ENCODE results near the gene ZBTB46. TPM values are rescaled to one million over a fixed set of nuclear protein-coding genes. Genes with fewer than 3 reads are reported as not detected.
"Not testable (repeated sequence)": the region's sequence is repeated elsewhere in the genome, so short reads cannot be mapped to it uniquely, and the experiment has no call there.

The ZBTB46 gene, protein sequence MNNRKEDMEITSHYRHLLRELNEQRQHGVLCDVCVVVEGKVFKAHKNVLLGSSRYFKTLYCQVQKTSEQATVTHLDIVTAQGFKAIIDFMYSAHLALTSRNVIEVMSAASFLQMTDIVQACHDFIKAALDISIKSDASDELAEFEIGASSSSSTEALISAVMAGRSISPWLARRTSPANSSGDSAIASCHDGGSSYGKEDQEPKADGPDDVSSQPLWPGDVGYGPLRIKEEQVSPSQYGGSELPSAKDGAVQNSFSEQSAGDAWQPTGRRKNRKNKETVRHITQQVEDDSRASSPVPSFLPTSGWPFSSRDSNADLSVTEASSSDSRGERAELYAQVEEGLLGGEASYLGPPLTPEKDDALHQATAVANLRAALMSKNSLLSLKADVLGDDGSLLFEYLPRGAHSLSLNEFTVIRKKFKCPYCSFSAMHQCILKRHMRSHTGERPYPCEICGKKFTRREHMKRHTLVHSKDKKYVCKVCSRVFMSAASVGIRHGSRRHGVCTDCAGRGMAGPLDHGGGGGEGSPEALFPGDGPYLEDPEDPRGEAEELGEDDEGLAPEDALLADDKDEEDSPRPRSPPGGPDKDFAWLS
- total RNA-seq = 10 to 100 TPM in 2 of 3 donors, 1 to 10 TPM in 1; 8.2 to 18.7 (median 10.7) TPM

GRCh38 chr20:63830841-63831588 lies at the start of gene ZBTB46:
ZBTB46 (minus strand) TSS chr20:63831264; CDS start chr20:63790757, 40,507 bp downstream.
- TF ChIP-seq CTCF (IDR thresholded peaks at IDR 0.05) (no peak), POLR2AphosphoS5 (IDR thresholded peaks at IDR 0.05) (no peak), POLR2A (IDR thresholded peaks at IDR 0.05) (no peak)
- no peaks in the 10 kb centered on the region for H3K36me3 ChIP-seq
- DNase-seq (ENCODE audit: low spot score in 2 of 2) = no peak
- intact Hi-C loops (cut with DNase I; ENCODE audit: low total_unique reads) = no loop called here
- peaks cover 8 to 16% of the 10 kb centered on the region in 2 donors for H3K4me1 ChIP-seq
- H3K27ac ChIP-seq = peak within 1 kb of the TSS; percentile 55 to 87
- H3K4me3 ChIP-seq = peak within 1 kb of the TSS; percentile 63 to 98 (median 83)
- no peaks in the 10 kb centered on the region for H3K27me3 ChIP-seq
- H3K9me3 ChIP-seq = no peaks in the 10 kb centered on the region

DNA sequence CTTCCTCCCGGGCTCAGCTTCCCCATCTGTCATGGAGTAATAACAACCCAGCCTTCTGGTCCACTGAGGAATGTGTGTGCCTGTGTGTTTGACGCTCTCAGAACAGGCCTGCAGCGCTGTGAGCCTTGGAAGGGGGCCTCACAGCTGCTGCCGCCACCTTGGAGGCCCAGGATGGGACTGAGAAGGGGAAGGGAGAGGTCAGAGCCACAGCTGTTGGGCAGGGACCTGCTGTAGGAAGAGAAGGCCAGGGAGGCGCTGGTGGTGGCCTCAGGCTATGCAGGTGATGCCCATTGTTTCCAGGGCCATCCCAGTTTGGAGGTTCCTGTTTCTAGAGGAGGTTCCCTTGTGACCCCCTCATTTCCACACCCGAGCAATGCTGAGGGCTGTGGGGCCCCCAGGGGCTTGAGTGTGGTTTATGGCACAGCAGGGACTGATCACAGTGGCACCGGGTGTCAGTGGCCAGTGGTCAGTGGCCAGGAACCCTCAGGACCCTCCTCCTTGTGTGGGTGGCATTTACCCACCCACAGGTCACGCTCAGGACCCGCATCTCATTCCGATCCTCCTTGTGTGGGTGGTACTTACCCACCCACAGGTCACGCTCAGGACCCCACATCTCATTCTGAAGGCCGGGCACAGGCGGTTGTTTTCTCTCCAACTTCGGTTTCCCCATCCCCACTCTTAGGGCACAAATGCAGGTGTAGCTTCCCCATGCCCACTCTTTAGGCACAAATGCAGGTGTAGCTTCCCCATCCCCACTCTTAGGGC lies 48.0 kb upstream of the ZBTB46 start:
- intact Hi-C loops (cut with DNase I; ENCODE audit: low total_unique reads) = no loop called here
- TF ChIP-seq POLR2AphosphoS5 (IDR thresholded peaks at IDR 0.05) (no peak), POLR2A (IDR thresholded peaks at IDR 0.05) (no peak), CTCF (IDR thresholded peaks at IDR 0.05) (no peak)
- no peaks in the 10 kb centered on the region for H3K27me3 ChIP-seq
- no peak for DNase-seq (ENCODE audit: low spot score in 2 of 2)
- H3K4me1 ChIP-seq = no peaks in the 10 kb centered on the region
- H3K4me3 ChIP-seq = no peak overlapping the region
- H3K36me3 ChIP-seq = peaks cover 13% of the 10 kb centered on the region
- H3K9me3 ChIP-seq = no peaks in the 10 kb centered on the region
- H3K27ac ChIP-seq = no peak overlapping the region

GRCh38 chr20:63877755-63878470 lies 46.8 kb upstream of the ZBTB46 start:
- DNase-seq (ENCODE audit: low spot score in 2 of 2) = no peak
- intact Hi-C loops (cut with DNase I; ENCODE audit: low total_unique reads) = no loop called here
- H3K9me3 ChIP-seq = no peaks in the 10 kb centered on the region
- H3K36me3 ChIP-seq = peaks cover 11% of the 10 kb centered on the region
- H3K4me3 ChIP-seq = no peak overlapping the region
- H3K27me3 ChIP-seq = no peaks in the 10 kb centered on the region
- TF ChIP-seq POLR2A (IDR thresholded peaks at IDR 0.05) (no peak), POLR2AphosphoS5 (IDR thresholded peaks at IDR 0.05) (no peak), CTCF (IDR thresholded peaks at IDR 0.05) (no peak)
- no peak overlapping the region for H3K27ac ChIP-seq
- H3K4me1 ChIP-seq = no peaks in the 10 kb centered on the region

GRCh38 chr20:63876489-63877036 lies 45.5 kb upstream of the ZBTB46 start:
- no peaks in the 10 kb centered on the region for H3K27me3 ChIP-seq
- intact Hi-C loops (cut with DNase I; ENCODE audit: low total_unique reads) = no loop called here

DNA sequence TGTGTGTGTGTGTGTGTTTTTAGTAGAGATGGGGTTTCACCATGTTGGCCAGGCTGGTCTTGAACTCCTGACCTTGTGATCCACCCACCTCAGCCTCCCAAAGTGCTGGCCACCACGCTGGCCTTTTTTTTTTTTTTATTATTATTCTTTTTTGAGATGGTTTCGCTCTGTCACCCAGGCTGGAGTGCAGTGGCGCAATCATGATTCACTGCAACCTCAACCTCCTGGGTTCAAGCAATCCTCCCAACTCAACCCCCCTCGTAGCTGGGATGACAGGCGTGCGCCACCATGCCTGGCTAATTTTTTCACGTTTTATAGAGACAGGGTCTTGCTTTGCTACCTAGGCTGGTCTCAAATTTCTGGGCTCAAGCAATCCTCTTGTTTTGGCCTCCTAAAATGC lies 43.2 kb upstream of the ZBTB46 start:
- H3K27me3 ChIP-seq; intact Hi-C loops (cut with DNase I; ENCODE audit: low total_unique reads); H3K36me3 ChIP-seq; H3K4me3 ChIP-seq; H3K9me3 ChIP-seq; DNase-seq (ENCODE audit: low spot score in 2 of 2); H3K4me1 ChIP-seq; H3K27ac ChIP-seq: not testable (repeated sequence)

More at GRCh38 chr20:63876489-63877036, 45.5 kb upstream of the ZBTB46 start:
- DNase-seq (ENCODE audit: low spot score in 2 of 2) = no peak
- no peaks in the 10 kb centered on the region for H3K4me1 ChIP-seq
- no peak overlapping the region for H3K27ac ChIP-seq
- TF ChIP-seq POLR2AphosphoS5 (IDR thresholded peaks at IDR 0.05) (no peak), CTCF (IDR thresholded peaks at IDR 0.05) (no peak), POLR2A (IDR thresholded peaks at IDR 0.05) (no peak)
- H3K9me3 ChIP-seq = no peaks in the 10 kb centered on the region
- H3K4me3 ChIP-seq = no peak overlapping the region
- H3K36me3 ChIP-seq = peaks cover 8% of the 10 kb centered on the region
